Activated CD8-positive, alpha-beta T cell treated with anti-CD3 and anti-CD28 coated beads, Interleukin-2, amount 10 ng/mL, durations not matched to agents 7 days and 5 days (primary cell): Measurements from ENCODE around the gene EHF. TPM values are rescaled to one million over a fixed set of nuclear protein-coding genes. Genes with fewer than 3 reads are reported as not detected.
"Not testable (repeated sequence)": the region's sequence is repeated elsewhere in the genome, so short reads cannot be mapped to it uniquely, and the experiment has no call there.

Experiments
- ATAC-seq: fragments of 150-1000 bp; cut with Tn5 transposase; one replicate; pipeline ENCODE4 v1.10.0; 2021; ENCODE audit warnings: moderate library complexity
- CTCF ChIA-PET: fragments of 350-600 bp; sonication (Branson Sonifier 250); formaldehyde crosslinking; loops from one replicate; lab custom pipeline; 2021; ENCODE audit warnings: antibody characterized with exemption; lab: Charles Lee
- POLR2A ChIA-PET: fragments of 350-600 bp; sonication (Branson Sonifier 250); formaldehyde crosslinking; loops from one replicate; lab custom pipeline; 2021; ENCODE audit warnings: antibody characterized with exemption; lab: Charles Lee
- DNase-seq: peaks from one replicate; pipeline ENCODE4 v3.0.0-alpha.2; 2020
- H3K27ac Mint-ChIP-seq: one replicate; pipeline ENCODE4 v1.8.0; 2021; ENCODE audit warnings: mild to moderate bottlenecking, mixed read lengths
- H3K27me3 Mint-ChIP-seq: one replicate; pipeline ENCODE4 v1.8.0; 2021; ENCODE audit warnings: low read depth, mixed read lengths
- H3K36me3 Mint-ChIP-seq: one replicate; pipeline ENCODE4 v1.8.0; 2021; ENCODE audit warnings: low read depth, mixed read lengths
- H3K4me1 Mint-ChIP-seq: one replicate; pipeline ENCODE4 v1.8.0; 2021; ENCODE audit warnings: low read depth, mixed read lengths
- H3K4me3 Mint-ChIP-seq: one replicate; pipeline ENCODE4 v1.8.0; 2021; ENCODE audit warnings: mild to moderate bottlenecking, mixed read lengths
- H3K9me3 Mint-ChIP-seq: one replicate; pipeline ENCODE4 v1.8.0; 2022; ENCODE audit warnings: mixed read lengths; ENCODE audit not compliant: insufficient read depth
- total RNA-seq, 2 experiments: library from RNA; stranded (reverse); gene quantifications; one replicate each; pipeline ENCODE4 v1.2.3, GENCODE V29; 2021

Gene EHF
- total RNA-seq, 2 experiments from 2014 or later: not detected

DNA sequence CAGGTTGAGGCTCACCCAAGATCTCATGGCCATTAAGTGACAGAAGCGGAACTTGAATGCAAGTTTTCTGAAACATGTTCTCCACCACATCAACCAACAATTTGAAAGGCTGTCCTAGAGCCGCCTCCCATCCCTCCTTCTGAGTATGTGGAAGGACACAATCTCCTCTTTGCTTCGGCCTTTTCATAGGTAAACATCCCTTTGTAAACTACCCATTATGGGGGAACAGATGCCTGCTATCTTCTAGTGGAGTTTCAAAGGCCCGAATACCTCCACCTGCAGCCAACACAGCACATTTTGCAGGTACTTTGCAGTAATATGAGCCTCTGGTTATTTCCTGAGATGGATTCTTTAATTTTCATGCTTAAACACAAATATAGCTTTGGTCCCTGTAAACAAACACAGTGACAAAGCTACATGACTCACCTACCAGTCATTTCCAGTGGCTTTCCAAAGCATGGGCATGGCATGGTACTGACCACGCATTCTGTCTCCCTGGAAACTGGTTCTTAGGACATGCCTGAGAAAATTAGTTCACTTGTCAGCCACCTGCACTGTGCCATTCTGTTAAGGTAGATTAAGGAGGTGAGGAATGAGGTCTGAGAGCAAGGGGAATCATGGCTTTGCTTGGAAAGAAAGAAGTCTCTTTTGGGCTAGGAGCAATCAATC lies 60.2 kb downstream of the EHF start:
- ATAC-seq (no peak), DNase-seq (no peak)
- no peak overlapping the region for H3K4me3 Mint-ChIP-seq
- no peak overlapping the region for H3K27ac Mint-ChIP-seq
- CTCF ChIA-PET: no interaction called here
- no peaks in the 10 kb centered on the region for H3K4me1 Mint-ChIP-seq
- H3K36me3 Mint-ChIP-seq: no peaks in the 10 kb centered on the region
- peaks cover 3% of the 10 kb centered on the region for H3K27me3 Mint-ChIP-seq
- POLR2A ChIA-PET: no interaction called here
- no peaks in the 10 kb centered on the region for H3K9me3 Mint-ChIP-seq

GRCh38 chr11:34682825-34683224 lies 61.9 kb downstream of the EHF start:
- Mint-ChIP-seq H3K36me3 (no peaks in the 10 kb centered on the region), H3K9me3 (no peaks in the 10 kb centered on the region), H3K4me1 (no peaks in the 10 kb centered on the region), H3K27ac (no peak overlapping the region), H3K4me3 (no peak overlapping the region), H3K27me3 (peaks cover 3% of the 10 kb centered on the region)
- no peak for DNase-seq
- no peak for ATAC-seq
- CTCF ChIA-PET: no interaction called here
- POLR2A ChIA-PET: no interaction called here

GRCh38 chr11:34683396-34683795 lies 62.5 kb downstream of the EHF start:
- POLR2A ChIA-PET: no interaction called here
- peaks cover 3% of the 10 kb centered on the region for H3K27me3 Mint-ChIP-seq
- H3K4me3 Mint-ChIP-seq: no peak overlapping the region
- H3K36me3 Mint-ChIP-seq: no peaks in the 10 kb centered on the region
- ATAC-seq (no peak), DNase-seq (no peak)
- H3K27ac Mint-ChIP-seq: no peak overlapping the region
- H3K4me1 Mint-ChIP-seq: no peaks in the 10 kb centered on the region
- CTCF ChIA-PET: no interaction called here
- no peaks in the 10 kb centered on the region for H3K9me3 Mint-ChIP-seq

DNA sequence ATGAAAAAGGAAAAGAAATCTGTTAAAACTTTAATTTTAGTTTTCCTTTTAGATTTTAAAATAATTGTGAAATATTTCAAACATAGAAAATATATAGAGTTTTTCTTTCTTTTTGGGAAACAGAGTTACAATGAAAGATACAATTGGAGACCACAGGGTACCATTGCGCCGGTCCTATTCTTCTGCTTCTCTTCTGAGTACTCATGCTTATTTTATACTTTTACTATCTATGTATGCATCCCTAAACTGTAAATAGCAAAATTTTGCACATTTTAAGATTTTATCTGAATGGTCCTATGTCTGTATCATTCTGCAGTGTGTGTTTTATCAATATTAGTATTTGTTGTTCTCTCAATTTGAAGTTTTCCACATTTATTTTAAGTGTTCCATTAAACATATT lies 65.0 kb downstream of the EHF start:
- Mint-ChIP-seq H3K27ac (no peak overlapping the region), H3K4me1 (no peaks in the 10 kb centered on the region), H3K27me3 (peaks cover 3% of the 10 kb centered on the region), H3K9me3 (no peaks in the 10 kb centered on the region), H3K4me3 (no peak overlapping the region), H3K36me3 (no peaks in the 10 kb centered on the region)
- POLR2A ChIA-PET: interaction anchor here (0.6 kb wide), 1 partner anchor 331 kb away, joined by 3 read pairs; no protein-coding TSS in a partner anchor
- CTCF ChIA-PET: no interaction called here
- ATAC-seq (peak; percentile 27), DNase-seq (no peak)

DNA sequence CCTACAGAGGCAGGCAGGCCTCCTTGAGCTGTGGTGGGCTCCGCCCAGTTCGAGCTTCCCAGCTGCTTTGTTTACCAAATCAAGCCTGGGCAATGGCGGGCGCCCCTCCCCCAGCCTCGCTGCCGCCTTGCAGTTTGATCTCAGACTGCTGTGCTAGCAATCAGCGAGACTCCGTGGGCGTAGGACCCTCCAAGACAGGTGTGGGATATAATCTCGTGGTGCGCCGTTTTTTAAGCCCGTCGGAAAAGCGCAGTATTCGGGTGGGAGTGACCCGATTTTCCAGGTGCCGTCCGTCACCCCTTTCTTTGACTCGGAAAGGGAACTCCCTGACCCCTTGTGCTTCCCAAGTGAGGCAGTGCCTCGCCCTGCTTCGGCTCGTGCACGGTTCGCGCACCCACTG lies 71.4 kb downstream of the EHF start:
- H3K27ac Mint-ChIP-seq, H3K4me1 Mint-ChIP-seq, H3K9me3 Mint-ChIP-seq, ATAC-seq, H3K36me3 Mint-ChIP-seq, DNase-seq, POLR2A ChIA-PET, H3K4me3 Mint-ChIP-seq, CTCF ChIA-PET: not testable (repeated sequence)
- peaks cover 13% of the 10 kb centered on the region for H3K27me3 Mint-ChIP-seq

DNA sequence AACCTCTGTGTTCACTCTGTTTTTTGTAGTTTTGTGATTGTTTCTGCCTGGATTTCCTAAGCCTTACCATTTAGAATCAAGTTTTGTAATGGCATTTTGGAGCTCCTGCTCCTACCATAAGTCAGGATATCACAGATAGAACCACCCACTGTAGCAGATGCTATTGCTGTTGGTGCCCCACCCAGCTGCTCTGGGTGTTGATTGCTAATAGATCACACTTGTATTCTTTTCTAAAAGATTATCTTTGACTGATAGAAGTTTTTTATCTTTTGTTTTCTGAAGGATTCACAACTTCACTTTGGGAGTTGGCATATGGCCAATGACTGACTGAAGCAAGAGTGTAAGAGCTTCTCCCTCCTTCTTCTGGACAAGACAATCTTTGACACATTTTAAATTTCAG lies 76.0 kb downstream of the EHF start:
- no peaks in the 10 kb centered on the region for H3K36me3 Mint-ChIP-seq
- no peak overlapping the region for H3K4me3 Mint-ChIP-seq
- no peaks in the 10 kb centered on the region for H3K9me3 Mint-ChIP-seq
- CTCF ChIA-PET: no interaction called here
- POLR2A ChIA-PET: no interaction called here
- H3K27me3 Mint-ChIP-seq: peaks cover 18% of the 10 kb centered on the region
- ATAC-seq (no peak), DNase-seq (no peak)
- no peaks in the 10 kb centered on the region for H3K4me1 Mint-ChIP-seq
- no peak overlapping the region for H3K27ac Mint-ChIP-seq

GRCh38 chr11:34706709-34707461 lies 86.0 kb downstream of the EHF start:
- Mint-ChIP-seq H3K27me3 (peaks cover 10% of the 10 kb centered on the region), H3K27ac (no peak overlapping the region), H3K36me3 (no peaks in the 10 kb centered on the region), H3K4me1 (no peaks in the 10 kb centered on the region), H3K4me3 (no peak overlapping the region), H3K9me3 (peaks cover 4% of the 10 kb centered on the region)
- ChIA-PET CTCF (no interaction called here), POLR2A (no interaction called here)
- ATAC-seq (no peak), DNase-seq (no peak)

DNA sequence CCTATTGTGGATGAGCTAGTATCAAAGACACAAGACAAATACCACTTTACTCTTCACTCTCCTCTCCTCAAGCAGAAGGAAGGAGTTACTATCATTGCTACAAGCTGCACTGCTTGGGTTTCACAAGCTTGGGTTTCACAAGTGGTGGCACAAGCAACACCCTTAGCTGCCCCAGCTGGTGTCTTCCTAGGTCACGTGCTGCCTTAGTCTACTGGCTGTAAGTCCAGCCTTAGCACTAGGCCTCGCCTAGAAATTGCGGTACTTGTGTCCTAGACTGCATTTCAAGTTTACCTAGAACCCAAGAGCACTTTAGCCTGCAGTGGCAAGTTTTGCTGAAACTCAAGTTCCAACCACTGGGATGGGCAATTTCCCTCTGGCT lies 86.6 kb downstream of the EHF start:
- Mint-ChIP-seq H3K4me3 (no peak overlapping the region), H3K4me1 (no peaks in the 10 kb centered on the region), H3K27ac (no peak overlapping the region), H3K9me3 (peaks cover 5% of the 10 kb centered on the region), H3K27me3 (peaks cover 10% of the 10 kb centered on the region), H3K36me3 (no peaks in the 10 kb centered on the region)
- ChIA-PET POLR2A (no interaction called here), CTCF (no interaction called here)
- DNase-seq: no peak
- ATAC-seq: no peak

Other genes starting within 250 kb of the EHF start
- 10 to 100 TPM; 35.0 to 37.7 TPM for gene CAT, start 182.2 kb upstream of the EHF start, total RNA-seq
- gene ELF5, start 107.3 kb upstream of the EHF start, total RNA-seq: not detected